Measurements from ENCODE around the gene FOXP3. TPM values are rescaled to one million over a fixed set of nuclear protein-coding genes. Genes with fewer than 3 reads are reported as not detected.

Gene FOXP3
- polyA plus RNA-seq, 1 experiment: 0.09 TPM

DNA sequence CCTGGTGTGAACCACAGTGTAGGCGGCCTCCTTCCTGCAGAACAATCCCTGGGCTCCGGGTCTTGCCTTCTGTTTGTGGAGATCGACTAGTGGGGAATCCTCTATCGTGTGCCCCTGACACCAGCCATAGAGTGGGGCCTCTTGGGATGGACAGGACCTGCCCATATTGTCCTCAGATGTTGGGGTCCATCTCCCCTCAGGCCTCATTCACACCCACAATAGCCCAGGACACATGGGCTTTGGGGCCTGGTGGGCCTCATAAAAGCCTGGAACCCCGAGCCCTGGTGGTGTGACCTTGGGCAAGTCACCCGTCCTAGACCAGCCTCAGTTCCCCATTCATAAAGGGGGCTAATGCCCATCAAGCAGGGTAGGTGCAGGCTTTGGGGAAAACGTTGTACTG lies 25.7 kb upstream of the FOXP3 start:
- ChIA-PET POLR2A (no interaction called here), CTCF (no interaction called here)

GRCh38 chrX:49287665-49288064 lies 23.2 kb upstream of the FOXP3 start:
- H3K9me3 ChIP-seq (ENCODE audit: control insufficient read depth, insufficient read depth, low read length): no peaks in the 10 kb centered on the region
- H3K4me3 ChIP-seq (ENCODE audit: low read depth, low read length): no peak overlapping the region
- no peak for TF ChIP-seq CTCF (IDR thresholded peaks at IDR 0.05; ENCODE audit: low read depth, low read length)
- no peaks in the 10 kb centered on the region for H3K27me3 ChIP-seq (ENCODE audit: control insufficient read depth, insufficient read depth, low read length)
- no peak overlapping the region for H3K27ac ChIP-seq (ENCODE audit: low read depth, low read length)
- no peak for DNase-seq (ENCODE audit: low read depth, low spot score)
- CTCF ChIA-PET: no interaction called here
- POLR2A ChIA-PET: no interaction called here

More for the DNA sequence above, 25.7 kb upstream of the FOXP3 start:
- H3K27ac ChIP-seq (ENCODE audit: low read depth, low read length): no peak overlapping the region
- TF ChIP-seq CTCF (IDR thresholded peaks at IDR 0.05; ENCODE audit: low read depth, low read length): no peak
- no peak overlapping the region for H3K4me3 ChIP-seq (ENCODE audit: low read depth, low read length)
- no peaks in the 10 kb centered on the region for H3K27me3 ChIP-seq (ENCODE audit: control insufficient read depth, insufficient read depth, low read length)
- no peak for DNase-seq (ENCODE audit: low read depth, low spot score)
- H3K9me3 ChIP-seq (ENCODE audit: control insufficient read depth, insufficient read depth, low read length): no peaks in the 10 kb centered on the region

DNA sequence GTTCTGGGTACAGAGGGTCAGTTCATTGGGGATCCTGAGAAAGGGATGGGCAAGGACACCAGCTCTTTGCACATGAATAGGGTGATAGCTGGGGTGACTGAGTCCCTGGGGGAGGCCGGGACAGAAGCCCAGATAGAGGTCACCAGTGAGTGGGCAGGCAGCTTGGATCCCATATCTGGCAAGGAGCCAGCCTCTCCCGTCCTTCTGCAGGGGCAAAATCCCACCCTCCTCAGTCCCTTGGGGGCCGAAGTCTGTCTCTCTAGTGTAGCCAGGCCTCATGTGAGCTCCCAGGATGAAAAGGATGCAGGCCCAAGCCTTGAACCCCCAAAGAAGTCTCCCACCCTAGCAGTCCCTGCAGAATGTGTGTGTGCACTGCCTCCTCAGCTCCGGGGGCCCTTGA lies 22.1 kb upstream of the FOXP3 start:
- no peak for TF ChIP-seq CTCF (IDR thresholded peaks at IDR 0.05; ENCODE audit: low read depth, low read length)
- no peaks in the 10 kb centered on the region for H3K27me3 ChIP-seq (ENCODE audit: control insufficient read depth, insufficient read depth, low read length)
- ChIA-PET CTCF (no interaction called here), POLR2A (no interaction called here)
- no peak for DNase-seq (ENCODE audit: low read depth, low spot score)
- no peak overlapping the region for H3K27ac ChIP-seq (ENCODE audit: low read depth, low read length)
- H3K9me3 ChIP-seq (ENCODE audit: control insufficient read depth, insufficient read depth, low read length): no peaks in the 10 kb centered on the region
- no peak overlapping the region for H3K4me3 ChIP-seq (ENCODE audit: low read depth, low read length)

GRCh38 chrX:49286136-49286535 lies 21.6 kb upstream of the FOXP3 start:
- TF ChIP-seq CTCF (IDR thresholded peaks at IDR 0.05; ENCODE audit: low read depth, low read length): no peak
- no peak for DNase-seq (ENCODE audit: low read depth, low spot score)
- Histone ChIP-seq H3K9me3 (ENCODE audit: control insufficient read depth, insufficient read depth, low read length) (no peaks in the 10 kb centered on the region), H3K4me3 (ENCODE audit: low read depth, low read length) (no peak overlapping the region), H3K27me3 (ENCODE audit: control insufficient read depth, insufficient read depth, low read length) (no peaks in the 10 kb centered on the region), H3K27ac (ENCODE audit: low read depth, low read length) (no peak overlapping the region)
- ChIA-PET POLR2A (no interaction called here), CTCF (no interaction called here)

DNA sequence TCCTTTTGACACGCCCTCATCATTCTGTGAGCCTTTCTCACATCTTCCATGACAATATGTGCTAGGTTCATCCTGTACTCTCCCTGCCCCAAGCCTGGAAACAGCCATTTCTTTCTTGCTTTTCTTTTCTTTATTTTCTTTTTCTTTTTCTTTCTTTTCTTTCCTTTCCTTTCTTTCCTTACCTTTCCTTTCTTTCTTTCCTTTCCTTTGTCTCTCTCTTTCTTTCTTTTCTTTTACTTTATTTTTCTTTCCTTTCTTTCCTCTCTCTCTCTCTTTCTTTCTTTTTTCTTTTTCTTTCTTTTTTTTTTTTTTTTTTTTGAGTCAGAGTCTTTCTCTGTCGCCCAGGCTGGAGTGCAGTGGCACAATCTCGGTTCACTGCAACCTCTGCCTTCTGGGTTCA lies 19.7 kb upstream of the FOXP3 start:
- no peak for DNase-seq (ENCODE audit: low read depth, low spot score)
- POLR2A ChIA-PET: no interaction called here
- no peak for TF ChIP-seq CTCF (IDR thresholded peaks at IDR 0.05; ENCODE audit: low read depth, low read length)
- no peak overlapping the region for H3K27ac ChIP-seq (ENCODE audit: low read depth, low read length)
- H3K27me3 ChIP-seq (ENCODE audit: control insufficient read depth, insufficient read depth, low read length): no peaks in the 10 kb centered on the region
- CTCF ChIA-PET: interaction anchor here (0.7 kb wide), 1 partner anchor 939 kb away, joined by 5 read pairs; no protein-coding TSS in a partner anchor
- H3K9me3 ChIP-seq (ENCODE audit: control insufficient read depth, insufficient read depth, low read length): no peaks in the 10 kb centered on the region
- no peak overlapping the region for H3K4me3 ChIP-seq (ENCODE audit: low read depth, low read length)
